ENCODE measurements around the gene SGPP2.

Gene SGPP2

DNA sequence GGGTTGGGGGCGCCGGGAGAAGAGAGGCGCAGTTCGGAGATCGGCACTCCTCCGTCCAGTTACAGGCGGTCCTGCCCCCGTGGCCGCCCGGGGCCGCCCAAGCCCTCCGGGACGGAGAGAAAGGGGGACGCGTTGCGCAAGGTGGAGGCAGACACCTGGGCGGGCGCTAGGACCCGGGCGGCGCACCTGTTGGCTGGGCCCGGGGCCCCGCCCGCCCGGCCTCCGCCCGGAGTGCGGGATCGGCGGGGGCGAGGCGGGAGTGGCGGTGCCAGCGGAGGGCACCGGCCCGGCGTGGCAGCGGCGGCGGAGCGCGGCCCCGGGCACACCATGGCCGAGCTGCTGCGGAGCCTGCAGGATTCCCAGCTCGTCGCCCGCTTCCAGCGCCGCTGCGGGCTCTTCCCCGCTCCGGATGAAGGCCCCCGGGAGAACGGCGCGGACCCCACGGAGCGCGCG, at the start of gene SGPP2:
Gene SGPP2 (plus strand): TSS at position 268 of the 453 bp plus-strand sequence. CDS start 60 bp downstream, at position 328.
- no peak for TF ChIP-seq CTCF (conservative IDR thresholded peaks at IDR 0.05; ENCODE audit: control insufficient read depth, insufficient read depth, low read depth, low read length)
- H3K4me3 ChIP-seq (ENCODE audit: control insufficient read depth, low read depth, low read length) = no peak within 1 kb of the TSS
- no peak for DNase-seq (ENCODE audit: low read depth)

DNA sequence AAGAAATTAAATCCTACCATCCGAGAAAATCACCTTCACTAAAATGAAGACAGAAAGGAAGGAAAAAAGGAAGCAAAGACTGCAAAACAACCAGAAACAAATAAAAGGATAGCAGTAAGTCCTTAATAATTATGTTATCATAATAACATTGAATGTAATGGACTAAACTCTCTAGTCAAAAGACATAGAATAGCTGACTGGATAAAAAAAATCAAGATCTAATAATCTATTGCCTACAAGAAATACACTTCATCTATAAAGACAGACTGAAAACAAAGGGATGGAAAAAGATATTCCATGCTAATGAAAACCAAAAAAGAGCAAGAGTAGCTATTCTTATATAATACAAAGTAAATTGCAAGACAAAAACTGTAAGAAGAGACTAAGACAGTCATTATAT, 48.5 kb upstream of the SGPP2 start:
- H3K4me3 ChIP-seq (ENCODE audit: control insufficient read depth, low read depth, low read length) = no peak overlapping the region
- DNase-seq (ENCODE audit: low read depth) = no peak
- no peak for TF ChIP-seq CTCF (conservative IDR thresholded peaks at IDR 0.05; ENCODE audit: control insufficient read depth, insufficient read depth, low read depth, low read length)

DNA sequence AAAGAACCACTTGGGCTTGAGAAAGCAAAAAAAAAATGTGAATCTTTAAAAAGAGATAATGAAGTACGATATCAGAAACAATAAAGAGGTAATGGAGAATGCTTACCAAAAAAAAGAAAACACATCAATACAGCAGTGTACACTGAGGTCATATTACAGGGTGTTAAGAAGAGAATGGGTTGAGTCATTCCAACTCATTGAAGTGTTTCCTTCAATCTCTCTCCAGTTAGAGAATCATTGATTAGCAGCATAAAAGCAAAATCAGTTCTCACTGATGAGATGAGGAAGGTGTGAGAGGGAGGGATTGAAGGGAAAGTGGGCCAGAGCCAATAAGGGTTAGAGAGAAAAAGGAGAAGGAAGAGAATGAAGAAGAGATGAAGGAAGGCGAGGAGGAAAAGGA, 43.9 kb upstream of the SGPP2 start:
- no peak for TF ChIP-seq CTCF (conservative IDR thresholded peaks at IDR 0.05; ENCODE audit: control insufficient read depth, insufficient read depth, low read depth, low read length)
- DNase-seq (ENCODE audit: low read depth) = no peak
- H3K4me3 ChIP-seq (ENCODE audit: control insufficient read depth, low read depth, low read length) = no peak overlapping the region

- TF ChIP-seq CTCF (conservative IDR thresholded peaks at IDR 0.05; ENCODE audit: control insufficient read depth, insufficient read depth, low read depth, low read length) = no peak
- DNase-seq (ENCODE audit: low read depth) = no peak
- no peak overlapping the region for H3K4me3 ChIP-seq (ENCODE audit: control insufficient read depth, low read depth, low read length)
These were observed 42.8 kb upstream of the SGPP2 start for GRCh38 chr2:222381566-222381965.

- DNase-seq (ENCODE audit: low read depth) = no peak
- H3K4me3 ChIP-seq (ENCODE audit: control insufficient read depth, low read depth, low read length) = no peak overlapping the region
- no peak for TF ChIP-seq CTCF (conservative IDR thresholded peaks at IDR 0.05; ENCODE audit: control insufficient read depth, insufficient read depth, low read depth, low read length)
These were observed 41.1 kb upstream of the SGPP2 start for GRCh38 chr2:222383255-222383654.

- no peak overlapping the region for H3K4me3 ChIP-seq (ENCODE audit: control insufficient read depth, low read depth, low read length)
- TF ChIP-seq CTCF (conservative IDR thresholded peaks at IDR 0.05; ENCODE audit: control insufficient read depth, insufficient read depth, low read depth, low read length) = no peak
- no peak for DNase-seq (ENCODE audit: low read depth)
These were observed 32.5 kb upstream of the SGPP2 start for GRCh38 chr2:222391743-222392285.

Measured in fibroblast of mammary gland (primary cell).